Nephron progenitor cell (in vitro differentiated cells): ENCODE results near the gene DAB2IP.

Source experiments
- DNase-seq: peaks from one replicate; pipeline ENCODE4 v3.0.0; 2021
- H3K27ac Mint-ChIP-seq: 2 replicates; pipeline ENCODE4 v1.8.0; 2021; ENCODE audit warnings: mild to moderate bottlenecking, moderate library complexity, mixed read lengths
- H3K27me3 Mint-ChIP-seq: 2 replicates; pipeline ENCODE4 v1.8.0; 2021; ENCODE audit warnings: mild to moderate bottlenecking, low read depth, mixed read lengths; ENCODE audit not compliant: poor library complexity
- H3K36me3 Mint-ChIP-seq: 2 replicates; pipeline ENCODE4 v1.8.0; 2021; ENCODE audit warnings: low read depth, mixed read lengths
- H3K4me1 Mint-ChIP-seq: 2 replicates; pipeline ENCODE4 v1.8.0; 2021; ENCODE audit warnings: mixed read lengths
- H3K4me3 Mint-ChIP-seq: 2 replicates; pipeline ENCODE4 v1.8.0; 2021; ENCODE audit warnings: mild to moderate bottlenecking, moderate library complexity, mixed read lengths
- H3K9me3 Mint-ChIP-seq: 2 replicates; pipeline ENCODE4 v1.8.0; 2021; ENCODE audit warnings: mild to moderate bottlenecking, moderate library complexity, mixed read lengths
- CTCF ChIP-seq: fragments of 200-600 bp; sonication (generic); IDR thresholded peaks from 2 replicates; pipeline ENCODE4 v1.5.0; 2021; ENCODE audit warnings: antibody characterized with exemption

Gene DAB2IP

DNA sequence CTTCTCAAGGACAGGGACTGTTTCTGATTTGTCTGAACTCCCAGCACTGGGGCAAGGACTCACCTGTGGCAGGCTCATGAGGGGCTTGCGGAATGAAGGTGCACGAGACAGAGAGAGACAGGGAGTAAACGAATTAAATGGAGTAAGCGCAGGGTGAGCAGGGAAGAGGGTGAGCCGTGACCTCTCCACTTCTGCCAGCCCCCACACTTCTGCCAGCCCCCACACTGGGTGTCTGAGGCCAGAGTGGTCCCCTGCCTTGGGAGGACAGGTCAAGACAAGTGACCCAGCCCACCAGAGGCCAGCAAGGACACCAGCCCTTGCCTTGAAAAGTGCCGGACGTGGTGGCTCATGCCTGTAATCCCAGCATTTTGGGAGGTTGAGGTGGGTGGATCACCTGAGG is 37.2 kb downstream of the DAB2IP start:
- Mint-ChIP-seq H3K9me3 (no peaks in the 10 kb centered on the region), H3K4me3 (no peak overlapping the region), H3K36me3 (no peaks in the 10 kb centered on the region), H3K27ac (peak overlapping the region; percentile 79), H3K4me1 (peaks cover 80% of the 10 kb centered on the region), H3K27me3 (no peaks in the 10 kb centered on the region)
- no peak for DNase-seq
- TF ChIP-seq CTCF: no peak

GRCh38 chr9:121689461-121690157 is 38.2 kb downstream of the DAB2IP start:
- Mint-ChIP-seq H3K27me3 (no peaks in the 10 kb centered on the region), H3K9me3 (no peaks in the 10 kb centered on the region), H3K4me3 (no peak overlapping the region), H3K4me1 (peaks cover 72% of the 10 kb centered on the region), H3K36me3 (no peaks in the 10 kb centered on the region), H3K27ac (no peak overlapping the region)
- TF ChIP-seq CTCF: no peak
- no peak for DNase-seq

- H3K4me3 Mint-ChIP-seq: no peak overlapping the region
- H3K4me1 Mint-ChIP-seq: peaks cover 72% of the 10 kb centered on the region
- H3K9me3 Mint-ChIP-seq: no peaks in the 10 kb centered on the region
- H3K27ac Mint-ChIP-seq: no peak overlapping the region
- TF ChIP-seq CTCF: no peak
- no peak for DNase-seq
- no peaks in the 10 kb centered on the region for H3K36me3 Mint-ChIP-seq
- H3K27me3 Mint-ChIP-seq: no peaks in the 10 kb centered on the region
Measured at GRCh38 chr9:121690316-121690715, 38.9 kb downstream of the DAB2IP start.

- H3K27me3 Mint-ChIP-seq: no peaks in the 10 kb centered on the region
- no peaks in the 10 kb centered on the region for H3K36me3 Mint-ChIP-seq
- TF ChIP-seq CTCF: no peak
- no peak for DNase-seq
- H3K9me3 Mint-ChIP-seq: no peaks in the 10 kb centered on the region
- peak overlapping the region; percentile 66 for H3K27ac Mint-ChIP-seq
- no peak overlapping the region for H3K4me3 Mint-ChIP-seq
- peaks cover 68% of the 10 kb centered on the region for H3K4me1 Mint-ChIP-seq
Measured at GRCh38 chr9:121690766-121691165, 39.3 kb downstream of the DAB2IP start.

DNA sequence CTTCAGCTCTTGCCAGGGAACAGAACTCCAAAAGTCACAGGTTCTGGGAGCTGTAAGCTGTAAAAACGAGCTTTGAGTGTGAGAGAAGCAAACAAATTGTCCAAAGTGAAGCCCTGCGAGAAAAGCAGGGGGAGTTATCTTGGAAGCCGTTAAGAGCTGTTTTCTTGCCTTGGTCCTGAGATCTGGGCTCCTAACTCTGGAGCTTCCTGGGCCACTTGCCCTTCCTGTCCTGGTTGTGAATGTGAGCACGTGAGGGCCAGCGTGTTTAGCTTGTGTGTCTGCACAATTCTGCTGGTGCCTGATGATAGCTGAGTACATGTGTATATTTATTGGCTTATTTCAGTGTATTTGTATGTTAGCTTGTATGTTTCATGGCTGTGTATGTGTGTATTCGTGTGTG is 40.5 kb downstream of the DAB2IP start:
- Mint-ChIP-seq H3K27me3 (peaks cover 2% of the 10 kb centered on the region), H3K4me3 (no peak overlapping the region), H3K4me1 (peaks cover 65% of the 10 kb centered on the region), H3K36me3 (no peaks in the 10 kb centered on the region), H3K9me3 (no peaks in the 10 kb centered on the region), H3K27ac (peak overlapping the region; percentile 73)
- TF ChIP-seq CTCF: no peak
- no peak for DNase-seq
